K562 (cell line): ENCODE measurements around the gene CRYGC.

Source experiments
- GABPB1 ChIP-seq: sonication (generic); formaldehyde crosslinking; IDR thresholded peaks from 2 replicates; pipeline ENCODE4 v1.8.0; 2022; ENCODE audit warnings: mild to moderate bottlenecking, missing genetic modification reagents
- MYC ChIP-seq, 2 experiments: fragments of 250-450 bp in 1 of 2; sonication (Bioruptor Pico) in 1 of 2; IDR thresholded peaks; 2 replicates each; pipeline versions ENCODE4 v1.5.1 to v1.6.1; 2012 to 2021; ENCODE audit warnings: low read depth in 2 of 2, borderline replicate concordance in 1 of 2, improper control_type of control experiment in 1 of 2, low read length in 1 of 2, mild to moderate bottlenecking in 1 of 2, moderate library complexity in 1 of 2
- NFYB ChIP-seq: IDR thresholded peaks from 2 replicates; pipeline ENCODE4 v1.6.1; 2011; ENCODE audit warnings: mild to moderate bottlenecking, moderate library complexity; ENCODE audit not compliant: insufficient read length; ENCODE audit errors: extremely low read depth
- PHF21A ChIP-seq: fragments of 450-650 bp; IDR thresholded peaks from 2 replicates; pipeline ENCODE4 v1.6.1; 2017; ENCODE audit warnings: low read depth, borderline replicate concordance
- POLR2A ChIP-seq: fragments of 450-650 bp; conservative IDR thresholded peaks from 2 replicates; pipeline ENCODE4 v1.6.1; 2016
- POLR2AphosphoS5 ChIP-seq: IDR thresholded peaks from 2 replicates; pipeline ENCODE4 v1.6.1; 2011; ENCODE audit warnings: mild to moderate bottlenecking, low read depth, low read length, moderate library complexity; ENCODE audit not compliant: control insufficient read depth, insufficient read depth
- RAD21 ChIP-seq, 2 experiments: fragments of 250-450 bp in 1 of 2; fragments of 450-650 bp in 1 of 2; sonication (Bioruptor Pico) in 1 of 2; formaldehyde crosslinking in 1 of 2; IDR thresholded peaks in 1 of 2; conservative IDR thresholded peaks in 1 of 2; 2 replicates each; pipeline versions ENCODE4 v1.4.0 to v1.8.0; 2020 to 2022; ENCODE audit warnings: mild to moderate bottlenecking in 2 of 2, moderate library complexity in 1 of 2
- REST ChIP-seq, 2 experiments: fragments of 450-650 bp; formaldehyde crosslinking in 1 of 2; IDR thresholded peaks; 2 replicates each; pipeline versions ENCODE4 v1.4.0 to v1.6.1; 2014 to 2020; ENCODE audit warnings: mild to moderate bottlenecking in 2 of 2, borderline replicate concordance in 1 of 2, low read depth in 1 of 2
- TGIF2 ChIP-seq: sonication (generic); formaldehyde crosslinking; IDR thresholded peaks from 2 replicates; pipeline ENCODE4 v1.8.1; 2022; ENCODE audit warnings: mild to moderate bottlenecking, missing genetic modification reagents, moderate library complexity
- ZNF507 ChIP-seq: conservative IDR thresholded peaks from 2 replicates; pipeline ENCODE4 v1.6.1; 2017; ENCODE audit warnings: missing genetic modification characterization, missing compliant biosample characterization
- TF ChIP-seq, protein P1 (sequence below), 3 experiments: IDR thresholded peaks in 2 of 3; conservative IDR thresholded peaks in 1 of 3; 2 replicates each; pipeline ENCODE4 v1.5.1; 2011 to 2012; ENCODE audit warnings: low read length in 3 of 3, mild to moderate bottlenecking in 3 of 3, control low read depth in 2 of 3, improper control_type of control experiment in 1 of 3, inconsistent platforms in 1 of 3, low read depth in 1 of 3, mixed read lengths in 1 of 3, moderate library complexity in 1 of 3; ENCODE audit not compliant: insufficient read depth in 2 of 3

DNA sequence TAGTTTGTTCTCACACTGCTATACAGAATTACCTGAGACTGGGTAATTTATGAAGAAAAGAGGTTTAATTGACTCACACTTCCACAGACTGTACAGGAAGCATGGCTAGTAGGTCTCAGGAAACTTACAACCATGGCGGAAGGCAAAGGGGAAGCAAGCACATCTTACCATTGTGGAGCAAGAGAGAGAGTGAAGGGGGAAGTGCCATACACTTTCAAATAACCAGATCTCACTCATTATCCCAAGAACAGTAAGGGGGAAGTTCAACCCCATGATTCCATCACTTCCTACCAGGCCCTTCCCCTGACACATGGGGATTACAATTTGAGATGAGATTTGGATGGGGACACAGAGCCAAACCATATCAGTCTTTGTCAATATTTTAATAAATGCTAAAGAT lies 21.3 kb upstream of the CRYGC start:
- TF ChIP-seq NFYB (no peak), PHF21A (no peak), TGIF2 (CRISPR knock-in tag) (no peak), RAD21 (CRISPR knock-in tag; conservative IDR thresholded peaks at IDR 0.05 in 1 of 2, IDR thresholded peaks at IDR 0.05 in 1 of 2) (no peak), REST (IDR thresholded peaks at IDR 0.05; ENCODE audit: borderline replicate concordance) (no peak), REST (CRISPR knock-in tag; IDR thresholded peaks at IDR 0.05; ENCODE audit: low read depth) (no peak), MYC (IDR thresholded peaks at IDR 0.05; ENCODE audit: low read depth, low read length) (no peak), MYC (CRISPR knock-in tag; IDR thresholded peaks at IDR 0.05; ENCODE audit: borderline replicate concordance, low read depth) (no peak), ZNF507 (tag) (no peak), GABPB1 (CRISPR knock-in tag) (no peak), POLR2A (no peak), POLR2AphosphoS5 (no peak)
- TF ChIP-seq, protein P1, sequence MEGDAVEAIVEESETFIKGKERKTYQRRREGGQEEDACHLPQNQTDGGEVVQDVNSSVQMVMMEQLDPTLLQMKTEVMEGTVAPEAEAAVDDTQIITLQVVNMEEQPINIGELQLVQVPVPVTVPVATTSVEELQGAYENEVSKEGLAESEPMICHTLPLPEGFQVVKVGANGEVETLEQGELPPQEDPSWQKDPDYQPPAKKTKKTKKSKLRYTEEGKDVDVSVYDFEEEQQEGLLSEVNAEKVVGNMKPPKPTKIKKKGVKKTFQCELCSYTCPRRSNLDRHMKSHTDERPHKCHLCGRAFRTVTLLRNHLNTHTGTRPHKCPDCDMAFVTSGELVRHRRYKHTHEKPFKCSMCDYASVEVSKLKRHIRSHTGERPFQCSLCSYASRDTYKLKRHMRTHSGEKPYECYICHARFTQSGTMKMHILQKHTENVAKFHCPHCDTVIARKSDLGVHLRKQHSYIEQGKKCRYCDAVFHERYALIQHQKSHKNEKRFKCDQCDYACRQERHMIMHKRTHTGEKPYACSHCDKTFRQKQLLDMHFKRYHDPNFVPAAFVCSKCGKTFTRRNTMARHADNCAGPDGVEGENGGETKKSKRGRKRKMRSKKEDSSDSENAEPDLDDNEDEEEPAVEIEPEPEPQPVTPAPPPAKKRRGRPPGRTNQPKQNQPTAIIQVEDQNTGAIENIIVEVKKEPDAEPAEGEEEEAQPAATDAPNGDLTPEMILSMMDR (IDR thresholded peaks at IDR 0.05 in 2 of 3, conservative IDR thresholded peaks at IDR 0.05 in 1 of 3; ENCODE audit: insufficient read depth in 2 of 3, low read depth in 1 of 3, low read length in 3 of 3), result no peak
